ENCODE results near the gene SRGAP1.

GRCh38 chr12:64057706-64058105 is 213.2 kb downstream of the SRGAP1 start:
- TF ChIP-seq, protein P1, sequence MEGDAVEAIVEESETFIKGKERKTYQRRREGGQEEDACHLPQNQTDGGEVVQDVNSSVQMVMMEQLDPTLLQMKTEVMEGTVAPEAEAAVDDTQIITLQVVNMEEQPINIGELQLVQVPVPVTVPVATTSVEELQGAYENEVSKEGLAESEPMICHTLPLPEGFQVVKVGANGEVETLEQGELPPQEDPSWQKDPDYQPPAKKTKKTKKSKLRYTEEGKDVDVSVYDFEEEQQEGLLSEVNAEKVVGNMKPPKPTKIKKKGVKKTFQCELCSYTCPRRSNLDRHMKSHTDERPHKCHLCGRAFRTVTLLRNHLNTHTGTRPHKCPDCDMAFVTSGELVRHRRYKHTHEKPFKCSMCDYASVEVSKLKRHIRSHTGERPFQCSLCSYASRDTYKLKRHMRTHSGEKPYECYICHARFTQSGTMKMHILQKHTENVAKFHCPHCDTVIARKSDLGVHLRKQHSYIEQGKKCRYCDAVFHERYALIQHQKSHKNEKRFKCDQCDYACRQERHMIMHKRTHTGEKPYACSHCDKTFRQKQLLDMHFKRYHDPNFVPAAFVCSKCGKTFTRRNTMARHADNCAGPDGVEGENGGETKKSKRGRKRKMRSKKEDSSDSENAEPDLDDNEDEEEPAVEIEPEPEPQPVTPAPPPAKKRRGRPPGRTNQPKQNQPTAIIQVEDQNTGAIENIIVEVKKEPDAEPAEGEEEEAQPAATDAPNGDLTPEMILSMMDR (IDR thresholded peaks at IDR 0.05; ENCODE audit: low read length) = no peak
- no peak for TF ChIP-seq EZH2 (IDR thresholded peaks at IDR 0.05; ENCODE audit: borderline replicate concordance, low read length)

All from OCI-LY1 (cell line).